Nephron (organoid): ENCODE results near the gene ETV4.
A peak's percentile ranks its signal among the peaks of the same experiment; 100 is the strongest.

Experiments
- H3K27ac Mint-ChIP-seq, 3 experiments: 2 replicates each; pipeline ENCODE4 v1.8.0; 2020; ENCODE audit warnings: mixed read lengths in 3 of 3, mild to moderate bottlenecking in 2 of 3, moderate library complexity in 1 of 3
- H3K27me3 Mint-ChIP-seq: 2 replicates; pipeline ENCODE4 v1.8.0; 2021; ENCODE audit warnings: low read depth, mild to moderate bottlenecking, moderate library complexity, mixed read lengths
- H3K36me3 Mint-ChIP-seq: 2 replicates; pipeline ENCODE4 v1.8.0; 2020; ENCODE audit warnings: low read depth, mixed read lengths
- H3K4me1 Mint-ChIP-seq: 2 replicates; pipeline ENCODE4 v1.8.0; 2020; ENCODE audit warnings: mixed read lengths
- H3K4me3 Mint-ChIP-seq, 3 experiments: 2 replicates each; pipeline ENCODE4 v1.8.0; 2020; ENCODE audit warnings: mild to moderate bottlenecking in 3 of 3, mixed read lengths in 3 of 3, moderate library complexity in 2 of 3
- H3K9me3 Mint-ChIP-seq: 2 replicates; pipeline ENCODE4 v1.8.0; 2020; ENCODE audit warnings: mixed read lengths
- TF ChIP-seq, protein P1 (sequence below), 3 experiments: fragments of 200-600 bp; sonication (generic); IDR thresholded peaks; one replicate each; pipeline ENCODE4 v1.5.0; 2021; ENCODE audit warnings: antibody characterized with exemption in 3 of 3; ENCODE audit not compliant: unreplicated experiment in 3 of 3

The ETV4 gene

GRCh38 chr17:43588121-43588520 lies 42.0 kb upstream of the ETV4 start:
- H3K27me3 Mint-ChIP-seq, result peaks cover 33% of the 10 kb centered on the region
- H3K36me3 Mint-ChIP-seq, result peaks cover 11% of the 10 kb centered on the region
- TF ChIP-seq, protein P1, sequence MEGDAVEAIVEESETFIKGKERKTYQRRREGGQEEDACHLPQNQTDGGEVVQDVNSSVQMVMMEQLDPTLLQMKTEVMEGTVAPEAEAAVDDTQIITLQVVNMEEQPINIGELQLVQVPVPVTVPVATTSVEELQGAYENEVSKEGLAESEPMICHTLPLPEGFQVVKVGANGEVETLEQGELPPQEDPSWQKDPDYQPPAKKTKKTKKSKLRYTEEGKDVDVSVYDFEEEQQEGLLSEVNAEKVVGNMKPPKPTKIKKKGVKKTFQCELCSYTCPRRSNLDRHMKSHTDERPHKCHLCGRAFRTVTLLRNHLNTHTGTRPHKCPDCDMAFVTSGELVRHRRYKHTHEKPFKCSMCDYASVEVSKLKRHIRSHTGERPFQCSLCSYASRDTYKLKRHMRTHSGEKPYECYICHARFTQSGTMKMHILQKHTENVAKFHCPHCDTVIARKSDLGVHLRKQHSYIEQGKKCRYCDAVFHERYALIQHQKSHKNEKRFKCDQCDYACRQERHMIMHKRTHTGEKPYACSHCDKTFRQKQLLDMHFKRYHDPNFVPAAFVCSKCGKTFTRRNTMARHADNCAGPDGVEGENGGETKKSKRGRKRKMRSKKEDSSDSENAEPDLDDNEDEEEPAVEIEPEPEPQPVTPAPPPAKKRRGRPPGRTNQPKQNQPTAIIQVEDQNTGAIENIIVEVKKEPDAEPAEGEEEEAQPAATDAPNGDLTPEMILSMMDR (IDR thresholded peaks at IDR 0.05; ENCODE audit: unreplicated experiment in 3 of 3), result no peak
- no peak overlapping the region for H3K27ac Mint-ChIP-seq
- H3K4me3 Mint-ChIP-seq, result no peak overlapping the region
- H3K9me3 Mint-ChIP-seq, result peaks cover 13% of the 10 kb centered on the region
- peaks cover 50% of the 10 kb centered on the region for H3K4me1 Mint-ChIP-seq

DNA sequence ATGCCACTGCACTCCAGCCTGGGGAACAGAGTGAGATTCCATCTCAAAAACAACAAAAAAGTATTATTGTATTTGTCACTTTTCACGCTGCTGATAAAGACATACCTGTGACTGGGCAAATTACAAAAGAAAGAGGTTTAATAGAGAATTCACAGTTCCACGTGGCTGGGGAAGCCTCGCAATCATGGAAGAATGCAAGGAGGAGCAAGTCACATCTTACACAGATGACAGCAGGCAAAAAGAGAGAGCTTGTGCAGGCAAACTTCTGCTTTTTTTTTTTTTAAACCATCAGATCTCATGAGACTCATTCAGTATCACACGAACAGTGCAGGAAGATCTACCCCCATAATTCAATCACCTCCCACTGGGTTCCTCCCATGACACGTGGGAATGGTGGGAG lies 41.5 kb upstream of the ETV4 start:
- TF ChIP-seq, protein P1 (IDR thresholded peaks at IDR 0.05; ENCODE audit: unreplicated experiment in 3 of 3), result no peak
- Mint-ChIP-seq H3K36me3 (peaks cover 11% of the 10 kb centered on the region), H3K4me1 (peaks cover 48% of the 10 kb centered on the region), H3K9me3 (peaks cover 13% of the 10 kb centered on the region), H3K27me3 (peaks cover 31% of the 10 kb centered on the region), H3K27ac (no peak overlapping the region), H3K4me3 (no peak overlapping the region)

GRCh38 chr17:43584666-43585102 lies 38.5 kb upstream of the ETV4 start:
- H3K9me3 Mint-ChIP-seq, result peaks cover 11% of the 10 kb centered on the region
- H3K27me3 Mint-ChIP-seq, result peaks cover 36% of the 10 kb centered on the region
- no peak overlapping the region for H3K4me3 Mint-ChIP-seq
- TF ChIP-seq, protein P1 (IDR thresholded peaks at IDR 0.05; ENCODE audit: unreplicated experiment in 3 of 3), result no peak
- H3K27ac Mint-ChIP-seq, result peak overlapping the region in 1 of 3 experiments; percentile 2
- peaks cover 45% of the 10 kb centered on the region for H3K4me1 Mint-ChIP-seq
- peaks cover 7% of the 10 kb centered on the region for H3K36me3 Mint-ChIP-seq

DNA sequence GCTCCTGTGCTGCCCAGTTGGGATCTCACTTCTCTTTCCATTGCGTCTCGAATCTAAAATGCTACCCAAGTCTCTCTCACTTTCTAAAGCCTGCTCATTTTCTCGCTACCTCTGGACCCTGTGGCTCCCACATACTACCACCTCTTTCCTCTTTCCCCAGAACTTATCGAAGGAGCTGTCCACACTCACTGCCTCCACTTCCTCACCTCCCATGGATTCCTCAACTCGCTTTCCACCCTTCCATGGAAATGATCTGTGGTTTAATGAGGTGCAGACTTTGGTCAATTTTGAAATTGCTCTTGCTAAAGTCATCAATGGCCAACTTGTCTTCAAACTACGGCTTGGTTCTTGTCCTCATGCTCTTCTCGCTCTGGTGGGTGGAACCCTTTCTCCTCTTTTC lies 37.2 kb upstream of the ETV4 start:
- TF ChIP-seq, protein P1 (IDR thresholded peaks at IDR 0.05; ENCODE audit: unreplicated experiment in 3 of 3), result no peak
- Mint-ChIP-seq H3K27me3 (peaks cover 40% of the 10 kb centered on the region), H3K4me3 (no peak overlapping the region), H3K27ac (peak overlapping the region in 1 of 3 experiments; percentile 9), H3K9me3 (peaks cover 5% of the 10 kb centered on the region), H3K36me3 (no peaks in the 10 kb centered on the region), H3K4me1 (peaks cover 49% of the 10 kb centered on the region)

- no peak overlapping the region for H3K4me3 Mint-ChIP-seq
- H3K9me3 Mint-ChIP-seq, result no peaks in the 10 kb centered on the region
- H3K27ac Mint-ChIP-seq, result peak overlapping the region in 1 of 3 experiments; percentile 59
- TF ChIP-seq, protein P1 (IDR thresholded peaks at IDR 0.05; ENCODE audit: unreplicated experiment in 3 of 3), result no peak
- peaks cover 54% of the 10 kb centered on the region for H3K27me3 Mint-ChIP-seq
- H3K4me1 Mint-ChIP-seq, result peaks cover 57% of the 10 kb centered on the region
- H3K36me3 Mint-ChIP-seq, result no peaks in the 10 kb centered on the region
Observed at GRCh38 chr17:43581613-43582012, 35.5 kb upstream of the ETV4 start.

DNA sequence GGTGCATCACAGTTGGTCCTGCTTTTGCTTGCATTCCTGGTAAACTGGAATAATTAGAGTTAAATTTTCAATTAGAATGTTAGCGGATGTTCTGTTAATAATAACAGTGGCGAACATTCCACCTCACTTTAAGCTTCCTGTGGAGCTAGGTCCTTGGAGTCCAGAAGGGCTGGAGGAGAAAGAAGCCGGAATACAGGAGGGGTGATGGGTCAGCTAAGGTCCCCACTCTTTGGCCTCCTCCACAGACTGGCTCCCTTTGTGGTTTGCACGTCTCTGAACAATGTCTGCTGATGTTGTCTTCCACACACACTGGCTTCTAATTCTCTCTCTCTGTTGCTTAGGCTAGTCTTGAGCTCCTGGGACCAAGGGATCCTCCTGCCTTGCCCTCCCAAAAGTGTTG lies 35.0 kb upstream of the ETV4 start:
- Mint-ChIP-seq H3K4me3 (no peak overlapping the region), H3K9me3 (no peaks in the 10 kb centered on the region), H3K4me1 (peaks cover 60% of the 10 kb centered on the region), H3K27ac (peak overlapping the region in 2 of 3 experiments; percentile 59 to 67), H3K36me3 (no peaks in the 10 kb centered on the region), H3K27me3 (peaks cover 57% of the 10 kb centered on the region)
- TF ChIP-seq, protein P1 (IDR thresholded peaks at IDR 0.05; ENCODE audit: unreplicated experiment in 3 of 3), result no peak
